Keratinocyte (primary cell): ENCODE results near the gene CACNA1F. TPM values are rescaled to one million over a fixed set of nuclear protein-coding genes. Genes with fewer than 3 reads are reported as not detected.

Experiments
- DNase-seq: peaks from one replicate; pipeline ENCODE4 v3.0.0-alpha.2; 2011; ENCODE audit warnings: low read depth, missing footprints, low spot score
- FAIRE-seq: peaks from 2 replicates; lab custom pipeline; 2011; peaks lifted over from hg19 to GRCh38; lab: Jason Lieb, UNC
- H2AFZ ChIP-seq: 2 replicates; pipeline ENCODE4 v1.6.0; 2012; ENCODE audit warnings: low read length, control low read depth, inconsistent platforms; ENCODE audit not compliant: control insufficient read depth
- H3K27ac ChIP-seq: 2 replicates; pipeline ENCODE4 v1.5.1; 2011; ENCODE audit warnings: low read length; ENCODE audit not compliant: control insufficient read depth, insufficient read depth
- H3K27me3 ChIP-seq: 3 replicates; pipeline ENCODE4 v1.6.0; 2011; ENCODE audit warnings: low read length; ENCODE audit not compliant: control insufficient read depth, insufficient read depth; ENCODE audit errors: extremely low read depth
- H3K36me3 ChIP-seq, 2 experiments: 2 replicates in 1 of 2; 3 replicates in 1 of 2; pipeline ENCODE4 v1.5.1; 2011; ENCODE audit warnings: low read length in 2 of 2, mild to moderate bottlenecking in 1 of 2; ENCODE audit not compliant: control insufficient read depth in 2 of 2, insufficient read depth in 2 of 2; ENCODE audit errors: extremely low read depth in 1 of 2
- H3K4me1 ChIP-seq: 3 replicates; pipeline ENCODE4 v1.5.1; 2011; ENCODE audit warnings: low read length; ENCODE audit not compliant: control insufficient read depth, insufficient read depth; ENCODE audit errors: extremely low read depth
- H3K4me2 ChIP-seq: 3 replicates; pipeline ENCODE4 v1.6.0; 2011; ENCODE audit warnings: low read depth, low read length; ENCODE audit not compliant: control insufficient read depth, insufficient read depth; ENCODE audit errors: extremely low read depth
- H3K4me3 ChIP-seq, 3 experiments: fragments of 200-600 bp in 1 of 3; sonication (generic) in 1 of 3; 2 replicates in 2 of 3; 3 replicates in 1 of 3; pipeline ENCODE4 v1.5.1; 2011 to 2016; ENCODE audit warnings: low read length in 3 of 3, mild to moderate bottlenecking in 3 of 3, control low read depth in 2 of 3, inconsistent platforms in 1 of 3, low read depth in 1 of 3, mixed read lengths in 1 of 3, mixed run types in 1 of 3, moderate library complexity in 1 of 3; ENCODE audit not compliant: control insufficient read depth in 2 of 3, insufficient read depth in 2 of 3; ENCODE audit errors: extremely low read depth in 1 of 3
- H3K79me2 ChIP-seq: 2 replicates; pipeline ENCODE4 v1.6.0; 2012; ENCODE audit warnings: low read length; ENCODE audit not compliant: control insufficient read depth, insufficient read depth
- H3K9ac ChIP-seq: 3 replicates; pipeline ENCODE4 v1.6.0; 2011; ENCODE audit warnings: low read length; ENCODE audit not compliant: control insufficient read depth, insufficient read depth; ENCODE audit errors: extremely low read depth
- H3K9me1 ChIP-seq: 3 replicates; pipeline ENCODE4 v1.6.0; 2011; ENCODE audit warnings: low read length; ENCODE audit not compliant: control insufficient read depth, insufficient read depth; ENCODE audit errors: extremely low read depth
- H3K9me3 ChIP-seq: 2 replicates; pipeline ENCODE4 v1.5.1; 2012; ENCODE audit warnings: low read depth, low read length; ENCODE audit not compliant: control insufficient read depth
- H4K20me1 ChIP-seq: 3 replicates; pipeline ENCODE4 v1.6.0; 2011; ENCODE audit warnings: low read length; ENCODE audit not compliant: control insufficient read depth, insufficient read depth; ENCODE audit errors: extremely low read depth
- EZH2 ChIP-seq: IDR thresholded peaks from one replicate; pipeline ENCODE4 v1.6.1; 2012; ENCODE audit warnings: inconsistent platforms, mild to moderate bottlenecking, low read length, moderate library complexity
- dilution Hi-C: fragments of 300-500 bp; cut with MboI; formaldehyde crosslinking; loops from one replicate; pipeline ENCODE4 v1.7.0; 2020; ENCODE audit warnings: low sequenced_read_pairs; ENCODE audit not compliant: extremely low pct_ligation_motif_present
- polyA plus RNA-seq, 5 experiments: library from polyadenylated mRNA; depleted of rRNA in 3 of 5; stranded (reverse) in 3 of 5; stranded (forward) in 1 of 5; unstranded in 1 of 5; fragments of >200 nt; gene quantifications; 1 replicate in 1 of 5; 2 replicates in 3 of 5; 3 replicates in 1 of 5; pipeline versions ENCODE4 v1.2.1 to v1.2.3, GENCODE V29; 2011 to 2012; ENCODE audit warnings: missing spikeins in 2 of 5, low read depth in 1 of 5, low replicate concordance in 1 of 5
- TF ChIP-seq, protein P1 (sequence below), 3 experiments: IDR thresholded peaks in 1 of 3; conservative IDR thresholded peaks in 1 of 3; optimal IDR thresholded peaks in 1 of 3; 2 replicates in 2 of 3; 3 replicates in 1 of 3; pipeline versions ENCODE3 to v1.5.1; 2011; ENCODE audit warnings: low read length in 3 of 3, mild to moderate bottlenecking in 3 of 3, moderate library complexity in 2 of 3, control low read depth in 1 of 3, inconsistent platforms in 1 of 3; ENCODE audit not compliant: insufficient read depth in 2 of 3; ENCODE audit errors: extremely low read depth in 1 of 3

The CACNA1F gene
- polyA plus RNA-seq, 1 donor (not counting 4 experiments of a cell fraction or from before 2014, with no cell fraction given), result not detected

DNA sequence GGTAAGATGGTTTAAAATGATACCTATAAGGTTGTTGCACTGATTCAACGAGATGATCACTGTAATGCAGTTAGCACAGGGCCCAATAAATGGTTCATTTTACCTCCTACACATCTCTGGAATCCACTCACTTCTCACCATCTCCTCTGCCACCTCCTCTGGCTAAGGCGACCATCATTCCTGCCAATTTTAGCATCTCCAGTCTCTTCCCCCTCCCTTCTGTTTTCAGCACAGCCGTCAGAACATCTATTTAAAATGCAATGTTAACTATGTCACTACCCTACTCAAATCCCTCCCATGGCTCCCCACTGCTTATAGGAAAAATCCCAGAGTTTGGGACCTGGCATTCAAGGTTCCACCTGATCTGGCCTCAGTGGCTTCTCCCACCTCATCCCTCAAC lies 29.6 kb downstream of the CACNA1F start:
- Histone ChIP-seq H4K20me1 (no peaks in the 10 kb centered on the region), H3K9me3 (no peaks in the 10 kb centered on the region), H3K27ac (no peak overlapping the region), H2AFZ (no peak overlapping the region), H3K27me3 (peaks cover 2% of the 10 kb centered on the region), H3K4me1 (peaks cover 4% of the 10 kb centered on the region), H3K79me2 (no peaks in the 10 kb centered on the region), H3K4me2 (no peak overlapping the region), H3K36me3 (no peaks in the 10 kb centered on the region), H3K9me1 (no peaks in the 10 kb centered on the region), H3K9ac (no peak overlapping the region), H3K4me3 (no peak overlapping the region)
- TF ChIP-seq, protein P1, sequence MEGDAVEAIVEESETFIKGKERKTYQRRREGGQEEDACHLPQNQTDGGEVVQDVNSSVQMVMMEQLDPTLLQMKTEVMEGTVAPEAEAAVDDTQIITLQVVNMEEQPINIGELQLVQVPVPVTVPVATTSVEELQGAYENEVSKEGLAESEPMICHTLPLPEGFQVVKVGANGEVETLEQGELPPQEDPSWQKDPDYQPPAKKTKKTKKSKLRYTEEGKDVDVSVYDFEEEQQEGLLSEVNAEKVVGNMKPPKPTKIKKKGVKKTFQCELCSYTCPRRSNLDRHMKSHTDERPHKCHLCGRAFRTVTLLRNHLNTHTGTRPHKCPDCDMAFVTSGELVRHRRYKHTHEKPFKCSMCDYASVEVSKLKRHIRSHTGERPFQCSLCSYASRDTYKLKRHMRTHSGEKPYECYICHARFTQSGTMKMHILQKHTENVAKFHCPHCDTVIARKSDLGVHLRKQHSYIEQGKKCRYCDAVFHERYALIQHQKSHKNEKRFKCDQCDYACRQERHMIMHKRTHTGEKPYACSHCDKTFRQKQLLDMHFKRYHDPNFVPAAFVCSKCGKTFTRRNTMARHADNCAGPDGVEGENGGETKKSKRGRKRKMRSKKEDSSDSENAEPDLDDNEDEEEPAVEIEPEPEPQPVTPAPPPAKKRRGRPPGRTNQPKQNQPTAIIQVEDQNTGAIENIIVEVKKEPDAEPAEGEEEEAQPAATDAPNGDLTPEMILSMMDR (optimal IDR thresholded peaks at IDR 0.05 in 1 of 3, IDR thresholded peaks at IDR 0.05 in 1 of 3, conservative IDR thresholded peaks at IDR 0.05 in 1 of 3; ENCODE audit: extremely low read depth in 1 of 3, insufficient read depth in 2 of 3, low read length in 3 of 3), result no peak
- no peak for TF ChIP-seq EZH2
- FAIRE-seq, result no peak
- DNase-seq, result no peak
- dilution Hi-C loops, result no loop called here

DNA sequence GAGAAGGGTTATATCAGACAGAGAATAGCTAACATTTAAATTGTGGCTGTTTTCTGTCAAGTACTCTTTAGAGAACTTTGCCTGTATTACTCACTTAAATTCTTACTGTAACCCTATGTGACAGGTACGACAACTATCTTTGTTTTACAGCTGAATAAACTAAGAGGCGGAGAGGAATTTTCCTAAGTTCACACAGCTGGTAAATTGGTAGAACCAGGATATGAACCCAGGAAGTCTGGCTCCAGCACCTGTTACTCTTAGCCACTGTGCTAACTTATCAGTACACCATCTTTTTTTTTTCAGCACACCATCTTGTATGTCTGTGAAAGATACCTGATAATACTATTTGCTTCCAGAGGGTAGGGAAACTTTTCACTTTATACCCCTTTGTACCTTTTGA lies 31.1 kb downstream of the CACNA1F start:
- H3K9ac ChIP-seq, result no peak overlapping the region

More for the DNA sequence above, 31.1 kb downstream of the CACNA1F start:
- Histone ChIP-seq H3K4me1 (peaks cover 4% of the 10 kb centered on the region), H3K27ac (no peak overlapping the region), H3K79me2 (no peaks in the 10 kb centered on the region), H3K4me3 (no peak overlapping the region), H3K36me3 (no peaks in the 10 kb centered on the region), H3K9me1 (no peaks in the 10 kb centered on the region), H3K4me2 (no peak overlapping the region), H3K9me3 (no peaks in the 10 kb centered on the region), H2AFZ (no peak overlapping the region), H3K27me3 (peaks cover 2% of the 10 kb centered on the region), H4K20me1 (no peaks in the 10 kb centered on the region)
- DNase-seq (no peak), FAIRE-seq (no peak)
- dilution Hi-C loops, result no loop called here
- TF ChIP-seq EZH2, result no peak
- TF ChIP-seq, protein P1 (optimal IDR thresholded peaks at IDR 0.05 in 1 of 3, IDR thresholded peaks at IDR 0.05 in 1 of 3, conservative IDR thresholded peaks at IDR 0.05 in 1 of 3; ENCODE audit: extremely low read depth in 1 of 3, insufficient read depth in 2 of 3, low read length in 3 of 3), result no peak
